Measurements from ENCODE around the gene EEF1A2.
A peak's percentile ranks its signal among the peaks of the same experiment; 100 is the strongest.

The EEF1A2 gene

GRCh38 chr20:63470410-63470809 is 28.5 kb downstream of the EEF1A2 start:
- H3K4me3 ChIP-seq: no peak overlapping the region
- no peak for DNase-seq (ENCODE audit: low read depth, low spot score)
- no peaks in the 10 kb centered on the region for H3K9me3 ChIP-seq (ENCODE audit: low read depth, low read length)
- H3K9ac ChIP-seq (ENCODE audit: insufficient read length): no peak overlapping the region
- no peaks in the 10 kb centered on the region for H3K36me3 ChIP-seq (ENCODE audit: insufficient read depth, low read length)
- TF ChIP-seq FOXP2 (optimal IDR thresholded peaks at IDR 0.05; ENCODE audit: control extremely low read depth, extremely low read length, insufficient read depth) (no peak), EZH2 (IDR thresholded peaks at IDR 0.05) (no peak), POLR2AphosphoS5 (IDR thresholded peaks at IDR 0.05; ENCODE audit: borderline replicate concordance, low read depth, low read length) (no peak)
- no peak overlapping the region for H3K27ac ChIP-seq

- H3K27ac ChIP-seq: no peak overlapping the region
- TF ChIP-seq EZH2 (IDR thresholded peaks at IDR 0.05): no peak
- TF ChIP-seq POLR2AphosphoS5 (IDR thresholded peaks at IDR 0.05; ENCODE audit: borderline replicate concordance, low read depth, low read length): no peak
- no peak for TF ChIP-seq FOXP2 (optimal IDR thresholded peaks at IDR 0.05; ENCODE audit: control extremely low read depth, extremely low read length, insufficient read depth)
- no peak overlapping the region for H3K9ac ChIP-seq (ENCODE audit: insufficient read length)
- no peak overlapping the region for H3K4me3 ChIP-seq
- no peaks in the 10 kb centered on the region for H3K9me3 ChIP-seq (ENCODE audit: low read depth, low read length)
- DNase-seq (ENCODE audit: low read depth, low spot score): no peak
- no peaks in the 10 kb centered on the region for H3K36me3 ChIP-seq (ENCODE audit: insufficient read depth, low read length)
These were observed 29.2 kb downstream of the EEF1A2 start for GRCh38 chr20:63469713-63470101.

DNA sequence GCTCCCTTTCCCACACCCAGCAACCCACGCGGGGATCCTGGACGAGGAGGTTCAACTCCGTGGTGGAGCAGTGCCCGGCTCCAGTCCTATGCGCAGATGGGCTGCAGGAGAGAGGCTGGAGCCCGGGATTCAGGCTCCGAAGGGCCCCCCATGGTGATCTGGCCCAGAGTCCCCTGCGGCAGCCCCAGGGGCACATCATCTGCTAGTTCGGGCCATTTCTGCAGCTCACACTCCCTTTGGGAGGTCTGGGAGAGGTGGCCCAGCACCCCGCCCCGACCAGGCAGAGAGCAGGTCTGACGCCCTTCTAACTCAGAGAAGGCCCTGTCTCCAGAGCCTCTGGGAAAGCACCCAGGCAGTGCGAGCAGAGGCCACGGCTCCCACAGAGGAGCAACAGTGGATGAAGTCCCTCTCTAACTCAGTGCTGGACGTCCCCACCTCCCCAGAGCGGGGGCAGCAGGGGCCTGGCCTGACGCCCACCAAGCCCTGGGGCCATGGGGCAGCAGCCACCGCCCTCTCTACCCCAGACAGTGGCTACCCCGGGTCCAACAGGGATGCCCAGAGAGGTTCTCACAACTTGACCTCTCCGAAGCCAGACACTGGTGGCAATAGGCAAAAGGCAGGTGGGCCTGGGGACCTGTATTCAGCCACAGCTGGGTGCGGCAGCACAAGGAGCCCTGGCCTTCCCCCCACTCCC is 29.7 kb downstream of the EEF1A2 start:
- Histone ChIP-seq H3K9ac (ENCODE audit: insufficient read length) (no peak overlapping the region), H3K27ac (no peak overlapping the region), H3K9me3 (ENCODE audit: low read depth, low read length) (no peaks in the 10 kb centered on the region), H3K36me3 (ENCODE audit: insufficient read depth, low read length) (no peaks in the 10 kb centered on the region), H3K4me3 (no peak overlapping the region)
- no peak for TF ChIP-seq EZH2 (IDR thresholded peaks at IDR 0.05)
- no peak for TF ChIP-seq FOXP2 (optimal IDR thresholded peaks at IDR 0.05; ENCODE audit: control extremely low read depth, extremely low read length, insufficient read depth)
- TF ChIP-seq POLR2AphosphoS5 (IDR thresholded peaks at IDR 0.05; ENCODE audit: borderline replicate concordance, low read depth, low read length): no peak
- DNase-seq (ENCODE audit: low read depth, low spot score): no peak

DNA sequence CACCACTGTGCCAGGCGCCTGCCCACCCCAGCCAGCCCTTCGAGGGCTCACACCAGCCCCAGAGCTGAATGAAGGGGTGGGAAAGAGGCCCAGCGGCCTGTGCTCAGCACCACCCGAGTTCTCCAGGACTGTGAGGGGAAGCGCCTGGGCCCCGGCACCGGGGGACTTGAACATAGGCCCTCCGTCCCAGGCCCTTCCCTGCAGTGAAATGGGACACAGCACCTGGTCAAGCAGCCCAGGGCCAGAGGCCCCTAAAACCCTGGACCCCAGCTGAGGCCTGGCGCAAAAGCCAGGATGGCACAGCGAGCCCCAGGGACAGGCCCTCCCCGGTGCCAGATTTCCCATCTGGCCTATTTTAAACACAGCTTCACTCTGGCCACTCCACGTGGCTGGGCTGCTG is 30.5 kb downstream of the EEF1A2 start:
- Histone ChIP-seq H3K4me3 (no peak overlapping the region), H3K9me3 (ENCODE audit: low read depth, low read length) (no peaks in the 10 kb centered on the region), H3K36me3 (ENCODE audit: insufficient read depth, low read length) (no peaks in the 10 kb centered on the region), H3K9ac (ENCODE audit: insufficient read length) (no peak overlapping the region), H3K27ac (no peak overlapping the region)
- no peak for TF ChIP-seq EZH2 (IDR thresholded peaks at IDR 0.05)
- no peak for TF ChIP-seq POLR2AphosphoS5 (IDR thresholded peaks at IDR 0.05; ENCODE audit: borderline replicate concordance, low read depth, low read length)
- no peak for TF ChIP-seq FOXP2 (optimal IDR thresholded peaks at IDR 0.05; ENCODE audit: control extremely low read depth, extremely low read length, insufficient read depth)
- DNase-seq (ENCODE audit: low read depth, low spot score): no peak

DNA sequence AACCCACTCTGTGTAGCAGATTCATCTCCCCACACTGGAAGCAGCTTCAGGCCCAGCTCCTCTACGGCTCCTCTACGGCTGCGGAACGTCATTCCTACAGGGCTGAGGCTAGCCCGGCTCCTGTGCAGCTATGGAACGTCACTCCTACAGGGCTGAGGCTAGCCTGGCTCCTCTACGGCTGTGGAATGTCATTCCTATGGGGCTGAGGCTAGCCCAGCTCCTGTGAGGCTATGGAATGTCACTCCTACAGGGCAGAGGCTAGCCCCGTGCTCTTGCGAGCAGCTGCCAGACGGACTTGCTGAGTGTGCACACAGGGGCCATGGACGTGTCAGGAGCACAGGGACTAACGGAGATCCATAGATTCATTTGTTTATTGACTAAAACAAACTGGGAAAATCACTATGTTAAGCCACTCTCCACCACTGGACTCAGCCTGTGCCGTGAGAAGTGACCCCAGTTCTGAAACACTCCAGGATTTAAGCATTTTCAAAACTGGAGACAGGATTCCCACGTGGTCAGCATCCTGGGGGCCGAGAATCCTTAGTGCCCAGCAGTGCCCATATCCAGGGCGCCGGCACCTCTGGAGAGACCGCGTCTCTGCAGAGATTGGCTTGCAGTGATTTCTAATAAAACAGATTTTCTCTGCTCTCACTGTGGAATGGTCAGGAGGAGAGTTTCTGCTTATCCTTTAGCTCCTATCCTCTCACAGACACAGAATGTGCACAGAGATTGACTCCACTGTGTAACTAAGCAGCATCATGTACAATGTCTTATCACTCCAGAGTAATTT is 31.4 kb downstream of the EEF1A2 start:
- no peak overlapping the region for H3K27ac ChIP-seq
- no peak for DNase-seq (ENCODE audit: low read depth, low spot score)
- H3K9ac ChIP-seq (ENCODE audit: insufficient read length): no peak overlapping the region
- TF ChIP-seq EZH2 (IDR thresholded peaks at IDR 0.05) (peak; percentile 18), POLR2AphosphoS5 (IDR thresholded peaks at IDR 0.05; ENCODE audit: borderline replicate concordance, low read depth, low read length) (no peak)
- H3K9me3 ChIP-seq (ENCODE audit: low read depth, low read length): no peaks in the 10 kb centered on the region
- H3K4me3 ChIP-seq: no peak overlapping the region
- H3K36me3 ChIP-seq (ENCODE audit: insufficient read depth, low read length): no peaks in the 10 kb centered on the region

GRCh38 chr20:63466861-63467260 is 32.0 kb downstream of the EEF1A2 start:
- H3K4me3 ChIP-seq: no peak overlapping the region
- no peak overlapping the region for H3K9ac ChIP-seq (ENCODE audit: insufficient read length)
- H3K36me3 ChIP-seq (ENCODE audit: insufficient read depth, low read length): no peaks in the 10 kb centered on the region
- no peak overlapping the region for H3K27ac ChIP-seq
- TF ChIP-seq FOXP2 (optimal IDR thresholded peaks at IDR 0.05; ENCODE audit: control extremely low read depth, extremely low read length, insufficient read depth) (no peak), POLR2AphosphoS5 (IDR thresholded peaks at IDR 0.05; ENCODE audit: borderline replicate concordance, low read depth, low read length) (no peak), EZH2 (IDR thresholded peaks at IDR 0.05) (peak; percentile 20)
- DNase-seq (ENCODE audit: low read depth, low spot score): no peak
- H3K9me3 ChIP-seq (ENCODE audit: low read depth, low read length): no peaks in the 10 kb centered on the region

GRCh38 chr20:63466250-63466825 is 32.5 kb downstream of the EEF1A2 start:
- H3K27ac ChIP-seq: no peak overlapping the region
- no peak overlapping the region for H3K9ac ChIP-seq (ENCODE audit: insufficient read length)
- no peak overlapping the region for H3K4me3 ChIP-seq
- DNase-seq (ENCODE audit: low read depth, low spot score): no peak
- no peaks in the 10 kb centered on the region for H3K36me3 ChIP-seq (ENCODE audit: insufficient read depth, low read length)
- H3K9me3 ChIP-seq (ENCODE audit: low read depth, low read length): no peaks in the 10 kb centered on the region
- no peak for TF ChIP-seq EZH2 (IDR thresholded peaks at IDR 0.05)
- no peak for TF ChIP-seq FOXP2 (optimal IDR thresholded peaks at IDR 0.05; ENCODE audit: control extremely low read depth, extremely low read length, insufficient read depth)
- no peak for TF ChIP-seq POLR2AphosphoS5 (IDR thresholded peaks at IDR 0.05; ENCODE audit: borderline replicate concordance, low read depth, low read length)

DNA sequence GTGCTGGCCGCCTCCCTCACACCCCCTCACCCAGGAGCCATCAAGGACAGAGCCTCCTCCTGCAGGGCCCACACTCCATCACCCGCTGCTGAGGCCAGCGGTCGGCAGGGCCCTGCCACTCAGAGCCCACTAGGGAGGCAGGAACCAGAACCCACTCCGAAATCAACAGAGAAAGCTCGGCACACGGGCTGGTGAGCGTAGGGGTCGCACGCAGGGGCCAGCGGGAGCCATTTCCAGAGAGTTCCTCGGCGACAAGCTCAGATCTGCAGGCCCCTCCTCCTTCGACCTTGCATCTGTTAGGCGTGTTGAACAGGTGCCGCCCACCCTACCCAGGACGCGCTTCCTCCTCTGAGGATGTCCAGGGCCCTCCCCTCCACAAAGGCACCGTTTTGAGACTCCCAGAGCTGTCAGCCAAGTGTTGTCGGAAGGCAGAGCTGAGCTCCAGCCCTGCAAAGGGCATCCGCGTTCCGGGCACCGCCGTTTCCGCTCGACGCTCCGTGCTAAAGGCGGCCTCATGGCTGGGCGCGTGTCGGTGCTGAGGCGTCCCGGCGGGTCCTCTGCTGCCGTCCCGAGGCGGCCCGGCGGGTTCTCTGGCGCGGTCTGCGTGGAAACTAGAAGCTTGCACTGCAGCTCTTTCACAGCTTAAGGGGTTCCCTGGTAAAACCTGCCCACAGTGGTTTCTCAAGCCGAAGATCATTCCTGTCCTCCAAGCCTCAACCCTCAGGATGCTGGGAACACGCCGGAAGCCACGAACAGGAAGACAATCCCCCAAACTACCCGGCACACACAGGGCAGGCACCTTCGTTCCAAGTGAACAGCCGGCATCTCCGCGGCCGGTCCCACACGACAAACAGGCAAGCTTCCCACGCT is 33.3 kb downstream of the EEF1A2 start:
- no peak overlapping the region for H3K27ac ChIP-seq
- H3K9me3 ChIP-seq (ENCODE audit: low read depth, low read length): no peaks in the 10 kb centered on the region
- no peaks in the 10 kb centered on the region for H3K36me3 ChIP-seq (ENCODE audit: insufficient read depth, low read length)
- no peak overlapping the region for H3K9ac ChIP-seq (ENCODE audit: insufficient read length)
- TF ChIP-seq POLR2AphosphoS5 (IDR thresholded peaks at IDR 0.05; ENCODE audit: borderline replicate concordance, low read depth, low read length): no peak
- DNase-seq (ENCODE audit: low read depth, low spot score): no peak
- H3K4me3 ChIP-seq: no peak overlapping the region

Data from SK-N-MC (cell line).